WTC11 (cell line): Measurements from ENCODE around the gene CRKL.

Source experiments
- ARID4B ChIP-seq: sonication (generic); formaldehyde crosslinking; IDR thresholded peaks from 2 replicates; pipeline ENCODE4 v1.8.0; 2023; ENCODE audit warnings: missing genetic modification reagents, mild to moderate bottlenecking, borderline replicate concordance
- ATF6 ChIP-seq: sonication (generic); formaldehyde crosslinking; IDR thresholded peaks from 2 replicates; pipeline ENCODE4 v1.8.1; 2023; ENCODE audit warnings: mild to moderate bottlenecking, missing genetic modification reagents
- ERG ChIP-seq: fragments of 250-450 bp; sonication (Bioruptor Pico); IDR thresholded peaks from 2 replicates; pipeline ENCODE4 v1.8.0; 2021; ENCODE audit warnings: mild to moderate bottlenecking
- TEAD1 ChIP-seq: sonication (generic); formaldehyde crosslinking; IDR thresholded peaks from 2 replicates; pipeline ENCODE4 v1.8.0; 2022; ENCODE audit warnings: mild to moderate bottlenecking, missing genetic modification reagents
- ZNF138 ChIP-seq: sonication (generic); formaldehyde crosslinking; conservative IDR thresholded peaks from 2 replicates; pipeline ENCODE4 v1.8.1; 2022; ENCODE audit warnings: mild to moderate bottlenecking, moderate library complexity, missing genetic modification reagents

GRCh38 chr22:20962491-20962945 lies 45.3 kb downstream of the CRKL start:
- no peak for TF ChIP-seq ZNF138 (CRISPR knock-in tag)
- no peak for TF ChIP-seq ARID4B (CRISPR knock-in tag)
- no peak for TF ChIP-seq ERG (CRISPR knock-in tag)
- TF ChIP-seq ATF6 = no peak
- no peak for TF ChIP-seq TEAD1
